OCI-LY7 (cell line): ENCODE results near the gene SEC23A. TPM values are rescaled to one million over a fixed set of nuclear protein-coding genes. Genes with fewer than 3 reads are reported as not detected.

Experiments
- BruUV-seq: library from RNA; stranded (reverse); fragments of 400-500 nt; replicated peaks from 2 replicates; lab custom pipeline; 2021; lab: Mats Ljungman, UMichigan
- CTCF ChIA-PET: fragments of 300-600 bp; sonication (Branson Sonifier 250); formaldehyde crosslinking; loops from one replicate; lab custom pipeline; 2022; ENCODE audit warnings: antibody characterized with exemption; ENCODE audit not compliant: unreplicated experiment; lab: Charles Lee
- POLR2A ChIA-PET: fragments of 300-600 bp; sonication (Branson Sonifier 250); formaldehyde crosslinking; loops from one replicate; lab custom pipeline; 2022; ENCODE audit warnings: antibody characterized with exemption; lab: Charles Lee
- DNase-seq: peaks from one replicate; pipeline ENCODE4 v3.0.0-alpha.2; 2015; ENCODE audit warnings: low spot score
- H2AFZ ChIP-seq: fragments of 200-600 bp; sonication (generic), shearing (Covaris generic); 2 replicates; pipeline ENCODE4 v1.6.1; 2014; ENCODE audit warnings: mild to moderate bottlenecking, antibody characterized with exemption, low read length, moderate library complexity
- H3K27ac ChIP-seq: fragments of 200-600 bp; sonication (generic); 2 replicates; pipeline ENCODE4 v1.5.1; 2014; ENCODE audit warnings: mixed run types, low read depth, mild to moderate bottlenecking, moderate library complexity, low read length, inconsistent platforms; ENCODE audit not compliant: poor library complexity, severe bottlenecking
- H3K36me3 ChIP-seq: fragments of 200-600 bp; sonication (generic); 2 replicates; pipeline ENCODE4 v1.6.1; 2014; ENCODE audit warnings: mild to moderate bottlenecking, antibody characterized with exemption, low read length, moderate library complexity, mixed read lengths; ENCODE audit not compliant: insufficient read depth
- H3K4me1 ChIP-seq: fragments of 200-600 bp; sonication (generic); 2 replicates; pipeline ENCODE4 v1.5.1; 2014; ENCODE audit warnings: mild to moderate bottlenecking, low read length; ENCODE audit not compliant: insufficient read depth, poor library complexity, severe bottlenecking
- H3K4me2 ChIP-seq: fragments of 200-600 bp; sonication (generic); 2 replicates; pipeline ENCODE4 v1.6.1; 2014; ENCODE audit warnings: mild to moderate bottlenecking, low read length
- H3K4me3 ChIP-seq: fragments of 200-600 bp; sonication (generic); 2 replicates; pipeline ENCODE4 v1.5.1; 2014; ENCODE audit warnings: mild to moderate bottlenecking, low read depth, low read length; ENCODE audit not compliant: poor library complexity, severe bottlenecking
- H3K79me2 ChIP-seq: fragments of 200-600 bp; sonication (generic); 2 replicates; pipeline ENCODE4 v1.6.1; 2016; ENCODE audit warnings: low read depth, mild to moderate bottlenecking, low read length, moderate library complexity, mixed read lengths; ENCODE audit not compliant: insufficient read depth
- H3K9me2 ChIP-seq: fragments of 200-600 bp; sonication (generic); 2 replicates; pipeline ENCODE4 v1.6.1; 2016; ENCODE audit warnings: mild to moderate bottlenecking, low read length, mixed read lengths; ENCODE audit not compliant: insufficient read depth
- H3K9me3 ChIP-seq: fragments of 200-600 bp; sonication (generic); 2 replicates; pipeline ENCODE4 v1.6.1; 2014; ENCODE audit warnings: mild to moderate bottlenecking, mixed run types, low read length, mixed read lengths
- H4K20me1 ChIP-seq: fragments of 200-600 bp; sonication (generic); 2 replicates; pipeline ENCODE4 v1.6.1; 2014; ENCODE audit warnings: mild to moderate bottlenecking, antibody characterized with exemption, low read length, moderate library complexity, mixed read lengths; ENCODE audit not compliant: insufficient read depth
- EZH2phosphoT487 ChIP-seq: fragments of 200-600 bp; sonication (generic); IDR thresholded peaks from 2 replicates; pipeline ENCODE4 v1.6.1; 2018; ENCODE audit warnings: low read depth, borderline replicate concordance, mild to moderate bottlenecking, mixed run types, antibody characterized with exemption, low read length, moderate library complexity, mixed read lengths
- intact Hi-C: fragments of 100-400 bp; cut with micrococcal nuclease; formaldehyde crosslinking; loops from one replicate; pipeline ENCODE4 v1.10.0; 2022; ENCODE audit not compliant: unreplicated experiment
- total RNA-seq, 2 experiments: library from RNA; depleted of rRNA in 1 of 2; stranded (reverse); fragments of >200 nt in 1 of 2; shearing (Covaris generic) in 1 of 2; gene quantifications; 2 replicates each; pipeline ENCODE4 v1.2.3, GENCODE V29; 2014 to 2022
- TF ChIP-seq, protein P1 (sequence below): fragments of 200-600 bp; sonication (generic); conservative IDR thresholded peaks from 2 replicates; pipeline ENCODE4 v1.5.1; 2014; ENCODE audit warnings: mild to moderate bottlenecking, antibody characterized with exemption, low read length, moderate library complexity, mixed read lengths

The SEC23A gene
- total RNA-seq, 2 experiments from 2014 or later: 47.5 to 55.7 TPM

DNA sequence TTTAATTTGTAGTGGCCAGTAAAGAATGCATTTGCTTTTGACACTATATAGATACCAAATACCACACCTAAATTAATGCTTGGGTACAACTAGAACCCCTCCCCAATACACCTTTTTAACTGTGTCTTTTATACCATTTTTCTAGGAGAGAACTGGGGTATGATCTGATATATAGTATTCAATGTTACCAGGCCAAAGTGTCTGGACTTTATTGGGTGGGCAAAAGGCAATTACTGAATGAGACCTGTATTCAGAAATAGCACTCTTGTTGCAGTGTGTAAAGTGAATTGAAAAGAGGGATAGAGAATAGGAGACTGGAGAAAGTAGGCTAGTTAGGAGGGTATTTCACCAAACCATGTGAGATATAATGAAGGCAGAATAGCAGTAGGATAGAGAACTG, 74.4 kb downstream of the SEC23A start:
- H3K9me2 ChIP-seq: no peaks in the 10 kb centered on the region
- no peak overlapping the region for H3K4me2 ChIP-seq
- no peak for TF ChIP-seq EZH2phosphoT487
- TF ChIP-seq, protein P1, sequence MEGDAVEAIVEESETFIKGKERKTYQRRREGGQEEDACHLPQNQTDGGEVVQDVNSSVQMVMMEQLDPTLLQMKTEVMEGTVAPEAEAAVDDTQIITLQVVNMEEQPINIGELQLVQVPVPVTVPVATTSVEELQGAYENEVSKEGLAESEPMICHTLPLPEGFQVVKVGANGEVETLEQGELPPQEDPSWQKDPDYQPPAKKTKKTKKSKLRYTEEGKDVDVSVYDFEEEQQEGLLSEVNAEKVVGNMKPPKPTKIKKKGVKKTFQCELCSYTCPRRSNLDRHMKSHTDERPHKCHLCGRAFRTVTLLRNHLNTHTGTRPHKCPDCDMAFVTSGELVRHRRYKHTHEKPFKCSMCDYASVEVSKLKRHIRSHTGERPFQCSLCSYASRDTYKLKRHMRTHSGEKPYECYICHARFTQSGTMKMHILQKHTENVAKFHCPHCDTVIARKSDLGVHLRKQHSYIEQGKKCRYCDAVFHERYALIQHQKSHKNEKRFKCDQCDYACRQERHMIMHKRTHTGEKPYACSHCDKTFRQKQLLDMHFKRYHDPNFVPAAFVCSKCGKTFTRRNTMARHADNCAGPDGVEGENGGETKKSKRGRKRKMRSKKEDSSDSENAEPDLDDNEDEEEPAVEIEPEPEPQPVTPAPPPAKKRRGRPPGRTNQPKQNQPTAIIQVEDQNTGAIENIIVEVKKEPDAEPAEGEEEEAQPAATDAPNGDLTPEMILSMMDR: no peak
- intact Hi-C loops: no loop called here
- H3K27ac ChIP-seq: no peak overlapping the region
- DNase-seq: no peak
- no peaks in the 10 kb centered on the region for H3K79me2 ChIP-seq
- no TSS peak for BruUV-seq
- H3K4me3 ChIP-seq: no peak overlapping the region
- no peaks in the 10 kb centered on the region for H4K20me1 ChIP-seq
- H3K36me3 ChIP-seq: peaks cover 23% of the 10 kb centered on the region; the same call in 1 of the 2 replicates
- CTCF ChIA-PET: no interaction called here
- no peaks in the 10 kb centered on the region for H3K4me1 ChIP-seq
- no peak overlapping the region for H2AFZ ChIP-seq
- POLR2A ChIA-PET: no interaction called here
- no peaks in the 10 kb centered on the region for H3K9me3 ChIP-seq

DNA sequence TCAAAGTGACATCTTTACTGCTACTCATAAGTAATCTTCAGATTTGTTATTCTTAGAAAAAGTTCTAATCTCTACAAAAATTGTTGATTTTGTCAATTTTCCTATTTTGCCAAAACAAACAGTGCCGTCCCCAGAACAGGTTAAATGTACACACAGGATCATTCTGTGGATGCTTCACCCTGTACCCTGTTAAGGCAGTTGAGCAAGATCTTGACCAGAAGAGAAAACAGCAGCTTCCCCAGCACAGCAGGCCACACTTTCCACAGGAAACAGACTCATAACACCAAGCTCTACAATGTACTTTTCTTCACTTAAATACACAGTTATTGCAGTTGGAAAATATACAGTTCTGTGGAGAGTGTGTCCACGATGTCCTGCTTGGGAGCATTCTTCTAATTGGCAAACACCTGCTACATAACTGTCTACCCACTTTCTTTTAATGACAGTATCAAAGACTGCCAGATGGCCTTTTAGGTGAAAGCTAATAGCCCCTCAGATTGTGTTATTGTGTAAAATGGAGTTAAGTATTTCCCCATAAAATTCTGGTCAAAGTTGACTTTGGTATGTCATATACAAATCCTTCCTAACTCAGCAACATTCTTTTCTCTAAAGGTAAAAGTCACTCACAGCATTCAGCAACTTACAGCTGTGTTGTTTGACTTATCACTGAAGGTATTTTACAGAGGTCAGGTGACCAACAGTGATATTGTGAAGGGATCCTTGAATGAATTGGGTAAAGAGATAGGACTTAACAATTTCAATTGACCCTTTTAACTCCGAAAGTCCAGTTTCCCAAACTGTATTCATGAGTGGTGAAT, 77.0 kb downstream of the SEC23A start:
- Histone ChIP-seq H3K79me2 (no peaks in the 10 kb centered on the region), H3K4me3 (no peak overlapping the region), H4K20me1 (no peaks in the 10 kb centered on the region), H3K9me2 (no peaks in the 10 kb centered on the region), H3K4me1 (no peaks in the 10 kb centered on the region), H3K36me3 (peaks cover 7% of the 10 kb centered on the region; the same call in 1 of the 2 replicates), H3K27ac (no peak overlapping the region), H3K4me2 (no peak overlapping the region), H3K9me3 (no peaks in the 10 kb centered on the region), H2AFZ (no peak overlapping the region)
- ChIA-PET POLR2A (no interaction called here), CTCF (no interaction called here)
- no peak for DNase-seq
- intact Hi-C loops: no loop called here
- BruUV-seq: no TSS peak
- TF ChIP-seq, protein P1: no peak
- TF ChIP-seq EZH2phosphoT487: no peak

DNA sequence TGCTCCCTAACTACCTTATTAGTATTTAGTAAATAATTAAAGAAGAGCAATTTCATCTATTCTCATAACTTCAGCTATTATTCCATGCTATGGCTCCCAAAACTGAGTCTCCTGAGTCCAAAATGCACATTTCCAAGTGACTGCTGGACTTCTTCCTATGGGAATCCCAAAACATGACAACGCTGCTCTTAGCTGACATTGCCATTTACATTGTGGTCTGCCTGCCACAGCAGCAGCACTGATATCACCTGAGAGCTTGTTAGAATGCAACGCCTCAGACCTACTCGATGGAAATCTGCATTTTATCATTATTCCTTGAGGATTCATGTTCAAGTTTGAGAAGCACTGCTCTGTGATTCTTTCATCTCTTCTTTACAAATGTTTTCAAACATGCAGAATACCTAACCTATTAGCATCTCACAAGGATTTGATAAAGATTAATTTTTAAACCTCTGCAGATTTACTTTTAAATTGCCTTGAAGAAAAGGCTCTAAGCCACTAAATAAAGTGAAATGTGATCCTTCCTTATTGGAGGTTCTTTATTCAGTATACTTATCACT, 77.7 kb downstream of the SEC23A start:
- CTCF ChIA-PET: no interaction called here

More for the DNA sequence above, 77.7 kb downstream of the SEC23A start:
- Histone ChIP-seq H3K4me1 (no peaks in the 10 kb centered on the region), H3K79me2 (no peaks in the 10 kb centered on the region), H3K9me2 (no peaks in the 10 kb centered on the region), H2AFZ (no peak overlapping the region), H3K4me2 (no peak overlapping the region), H3K36me3 (peaks cover under 1% of the 10 kb centered on the region; the same call in 1 of the 2 replicates), H4K20me1 (no peaks in the 10 kb centered on the region), H3K4me3 (no peak overlapping the region), H3K27ac (no peak overlapping the region), H3K9me3 (no peaks in the 10 kb centered on the region)
- BruUV-seq: no TSS peak
- intact Hi-C loops: no loop called here
- POLR2A ChIA-PET: no interaction called here
- no peak for TF ChIP-seq EZH2phosphoT487
- TF ChIP-seq, protein P1: no peak
- no peak for DNase-seq
